ENCODE results near the gene ASAP3.

- no peak for TF ChIP-seq CTCF (IDR thresholded peaks at IDR 0.05; ENCODE audit: extremely low read depth in 1 of 2, insufficient read depth in 1 of 2, low read depth in 1 of 2, low read length in 2 of 2)
- no peak for TF ChIP-seq MAX (IDR thresholded peaks at IDR 0.05; ENCODE audit: insufficient read depth, insufficient read length)
- TF ChIP-seq JUN (IDR thresholded peaks at IDR 0.05; ENCODE audit: borderline replicate concordance, insufficient read depth, insufficient read length, low read depth): no peak
- no peak for TF ChIP-seq POLR2A (IDR thresholded peaks at IDR 0.05; ENCODE audit: low read depth, low read length)
- no peak for TF ChIP-seq POLR2AphosphoS5 (IDR thresholded peaks at IDR 0.05; ENCODE audit: insufficient read depth, low read depth, low read length)
- no peak for TF ChIP-seq EZH2 (IDR thresholded peaks at IDR 0.05; ENCODE audit: borderline replicate concordance, low read depth, low read length, severe bottlenecking)
- no peak for TF ChIP-seq FOS (IDR thresholded peaks at IDR 0.05; ENCODE audit: borderline replicate concordance, insufficient read depth, low read length)
These were observed 24.6 kb downstream of the ASAP3 start for GRCh38 chr1:23459338-23459757.

Data from endothelial cell of umbilical vein (primary cell).